Astrocyte of the spinal cord (primary cell): Measurements from ENCODE around the gene GPX7.

Source experiments
- DNase-seq: peaks from one replicate; pipeline ENCODE4 v3.0.0; 2011; ENCODE audit warnings: low read depth, low spot score
- H3K4me3 ChIP-seq: 2 replicates; pipeline ENCODE4 v1.5.1; 2011; ENCODE audit warnings: low read depth, mild to moderate bottlenecking, low read length, moderate library complexity
- CTCF ChIP-seq: IDR thresholded peaks from 2 replicates; pipeline ENCODE4 v1.5.1; 2012; ENCODE audit warnings: low read depth, mild to moderate bottlenecking, low read length, inconsistent platforms
- in situ Hi-C: cut with HindIII; loops from 2 replicates; pipeline ENCODE4 v1.10.0; 2017; ENCODE audit warnings: low sequenced_read_pairs

Gene GPX7

GRCh38 chr1:52556641-52557360, 45.4 kb upstream of the GPX7 start:
- no peak for TF ChIP-seq CTCF
- no peak overlapping the region for H3K4me3 ChIP-seq
- in situ Hi-C loops: no loop called here
- DNase-seq: no peak

GRCh38 chr1:52558941-52559340, 43.2 kb upstream of the GPX7 start:
- DNase-seq: no peak
- no peak for TF ChIP-seq CTCF
- H3K4me3 ChIP-seq: no peak overlapping the region
- in situ Hi-C loops: no loop called here

GRCh38 chr1:52559875-52560274, 42.3 kb upstream of the GPX7 start:
- no peak overlapping the region for H3K4me3 ChIP-seq
- DNase-seq: no peak
- TF ChIP-seq CTCF: no peak
- in situ Hi-C loops: no loop called here

- no peak for DNase-seq
- no peak overlapping the region for H3K4me3 ChIP-seq
- in situ Hi-C loops: no loop called here
- no peak for TF ChIP-seq CTCF
Observed at GRCh38 chr1:52562766-52563165, 39.4 kb upstream of the GPX7 start.

- H3K4me3 ChIP-seq: no peak overlapping the region
- no peak for TF ChIP-seq CTCF
- DNase-seq: no peak
- in situ Hi-C loops: no loop called here
Observed at GRCh38 chr1:52567943-52568342, 34.2 kb upstream of the GPX7 start.

- in situ Hi-C loops: no loop called here
- no peak for TF ChIP-seq CTCF
- H3K4me3 ChIP-seq: no peak overlapping the region
- no peak for DNase-seq
Observed at GRCh38 chr1:52569449-52570210, 32.5 kb upstream of the GPX7 start.
